22Rv1 (cell line): ENCODE measurements around the gene KCTD5.
"Not testable (repeated sequence)": the region's sequence is repeated elsewhere in the genome, so short reads cannot be mapped to it uniquely, and the experiment has no call there.

ENCODE experiments used
- H3K27ac ChIP-seq: fragments of 450-650 bp; 2 replicates; pipeline ENCODE4 v1.5.1; 2017
- CTCF ChIP-seq: fragments of 450-650 bp; IDR thresholded peaks from 2 replicates; pipeline ENCODE4 v1.5.1; 2017; ENCODE audit warnings: mild to moderate bottlenecking
- ZFX ChIP-seq: fragments of 450-650 bp; IDR thresholded peaks from 2 replicates; pipeline ENCODE4 v1.6.1; 2017; ENCODE audit warnings: antibody characterized with exemption, borderline replicate concordance

Gene KCTD5

GRCh38 chr16:2682209-2683021 lies at the start of gene KCTD5:
Gene KCTD5, plus strand, starts transcription at chr16:2682523. Its CDS starts 26 bp downstream, at chr16:2682549.
- TF ChIP-seq ZFX (no peak), CTCF (no peak)
- peak within 1 kb of the TSS; percentile 73 for H3K27ac ChIP-seq

- H3K27ac ChIP-seq: not testable (repeated sequence)
Measured at GRCh38 chr16:2639071-2639721, 43.1 kb upstream of the KCTD5 start.

GRCh38 chr16:2639722-2640072 lies 42.6 kb upstream of the KCTD5 start:
- H3K27ac ChIP-seq: not testable (repeated sequence)

GRCh38 chr16:2642561-2642960 lies 39.8 kb upstream of the KCTD5 start:
- not testable (repeated sequence) for H3K27ac ChIP-seq

GRCh38 chr16:2644754-2645453 lies 37.4 kb upstream of the KCTD5 start:
- H3K27ac ChIP-seq: not testable (repeated sequence)

GRCh38 chr16:2651268-2651871 lies 31.0 kb upstream of the KCTD5 start:
- H3K27ac ChIP-seq: not testable (repeated sequence)

GRCh38 chr16:2653915-2654314 lies 28.4 kb upstream of the KCTD5 start:
- H3K27ac ChIP-seq: not testable (repeated sequence)

- H3K27ac ChIP-seq: not testable (repeated sequence)
Measured at GRCh38 chr16:2654949-2655348, 27.4 kb upstream of the KCTD5 start.

- H3K27ac ChIP-seq: no peak overlapping the region
- TF ChIP-seq ZFX (no peak), CTCF (no peak)
Measured at GRCh38 chr16:2656985-2657384, 25.3 kb upstream of the KCTD5 start.

GRCh38 chr16:2657803-2658202 lies 24.5 kb upstream of the KCTD5 start:
- H3K27ac ChIP-seq: not testable (repeated sequence)

- H3K27ac ChIP-seq: not testable (repeated sequence)
Measured at GRCh38 chr16:2659560-2659959, 22.8 kb upstream of the KCTD5 start.

GRCh38 chr16:2660014-2660662 lies 22.2 kb upstream of the KCTD5 start:
- H3K27ac ChIP-seq: not testable (repeated sequence)
